ENCODE results near the gene ZWILCH. TPM values are rescaled to one million over a fixed set of nuclear protein-coding genes. Genes with fewer than 3 reads are reported as not detected.

The ZWILCH gene
- total RNA-seq, 1 donor from 2014 or later, result 4.1 TPM

DNA sequence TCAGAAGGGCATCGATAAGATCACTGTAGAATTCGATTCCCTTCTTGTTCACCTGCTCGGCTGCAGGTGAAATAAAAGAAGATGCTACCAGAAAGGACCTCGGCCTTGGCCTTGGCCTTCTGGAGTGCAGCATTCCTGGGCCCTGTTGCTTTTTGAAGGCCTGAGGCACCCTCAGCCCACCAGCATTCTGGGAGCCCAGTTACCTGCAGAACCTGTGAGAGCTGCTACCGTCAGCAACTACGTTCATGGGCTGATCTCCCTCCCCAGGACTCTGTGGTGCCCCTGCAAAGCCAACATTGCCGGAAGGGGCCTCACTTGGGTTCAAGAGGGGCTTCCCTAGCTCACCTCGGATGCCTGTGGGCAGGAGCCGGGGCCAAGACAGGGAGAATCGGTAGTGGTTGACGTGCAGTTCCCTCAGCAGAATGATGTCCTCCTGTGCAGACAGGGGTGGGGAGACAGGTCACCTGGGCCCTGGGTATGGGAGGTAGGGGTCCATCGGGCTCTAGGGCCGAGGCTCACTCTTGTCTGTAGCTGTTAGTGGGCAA lies 58.5 kb downstream of the ZWILCH start:
- no peaks in the 10 kb centered on the region for H3K9me3 ChIP-seq
- H3K27me3 ChIP-seq (ENCODE audit: low read depth), result no peaks in the 10 kb centered on the region
- H3K36me3 ChIP-seq, result no peaks in the 10 kb centered on the region
- H3K4me1 ChIP-seq, result no peaks in the 10 kb centered on the region
- H3K27ac ChIP-seq, result no peak overlapping the region
- H3K4me3 ChIP-seq, result no peak overlapping the region
- DNase-seq (no peak), ATAC-seq (no peak)
- intact Hi-C loops (cut with DNase I), result no loop called here
- no peak for TF ChIP-seq CTCF (IDR thresholded peaks at IDR 0.05)

DNA sequence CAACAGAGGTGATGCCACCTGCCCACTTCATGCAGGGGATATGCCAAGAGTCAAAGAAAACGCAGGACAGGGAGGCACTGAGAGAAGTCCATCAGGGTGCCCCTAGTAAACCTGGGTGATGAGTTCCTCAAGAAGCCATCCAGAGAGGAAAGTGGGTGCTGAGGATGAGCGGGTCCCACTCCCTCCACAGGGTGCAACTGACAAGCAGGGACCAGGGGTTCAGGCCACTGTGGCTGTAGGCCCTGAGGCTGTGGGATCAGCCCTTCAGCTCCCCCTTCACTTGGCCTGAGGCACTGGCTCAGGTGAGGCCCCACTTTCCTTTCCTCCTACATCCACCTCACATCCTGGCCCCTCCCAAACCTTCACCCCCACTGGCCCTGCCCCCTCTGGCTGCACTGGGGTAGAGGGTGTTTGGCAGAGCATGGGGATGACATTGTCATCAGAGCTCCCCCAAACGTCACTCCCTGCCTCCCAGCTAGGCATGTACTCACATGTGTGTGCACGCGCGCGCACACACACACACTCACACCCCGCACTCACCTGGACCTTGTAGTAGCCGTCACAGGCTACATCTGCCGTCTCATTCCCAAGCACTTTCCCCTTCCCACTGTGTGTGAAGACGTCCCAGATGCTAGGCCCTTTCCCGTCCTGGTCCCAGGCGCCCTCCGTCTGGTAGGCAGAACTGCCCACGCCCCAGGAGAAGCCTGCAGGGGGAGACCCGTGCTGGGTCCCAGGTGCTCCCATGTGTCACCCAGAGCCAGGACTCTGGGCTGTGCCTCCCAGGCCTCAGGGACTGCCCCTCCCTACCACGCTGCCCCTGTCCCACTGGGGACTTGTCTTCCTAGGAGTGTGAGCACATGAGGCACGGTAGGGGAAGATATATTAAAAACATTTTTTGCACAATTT lies 59.3 kb downstream of the ZWILCH start:
- intact Hi-C loops (cut with DNase I), result no loop called here
- H3K4me1 ChIP-seq, result no peaks in the 10 kb centered on the region

DNA sequence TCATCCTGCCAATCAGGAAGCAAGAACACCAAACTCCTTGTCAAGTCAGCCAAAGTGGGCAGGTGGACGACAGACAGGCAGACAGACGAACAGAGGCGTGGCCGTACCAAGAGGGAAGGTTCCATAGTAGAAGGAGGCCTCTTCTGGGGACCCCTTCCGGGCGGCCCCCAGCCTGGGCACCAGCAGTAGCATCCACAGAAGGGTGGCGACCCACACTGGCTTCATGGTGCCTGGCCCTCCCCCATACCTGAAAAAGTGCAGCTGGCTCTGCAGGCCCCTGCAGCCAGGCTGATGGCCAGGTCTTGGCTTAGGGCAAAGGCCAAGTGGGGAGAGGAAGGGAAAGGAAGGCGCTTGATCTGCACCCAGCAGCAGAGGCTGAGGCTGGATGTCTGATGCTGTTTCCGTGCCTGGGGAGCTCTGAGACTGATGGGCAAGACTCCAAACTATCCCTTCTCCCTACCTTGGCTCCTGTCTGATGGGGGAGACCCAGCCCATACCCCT lies 60.1 kb downstream of the ZWILCH start:
- Histone ChIP-seq H3K36me3 (no peaks in the 10 kb centered on the region), H3K9me3 (no peaks in the 10 kb centered on the region), H3K27ac (no peak overlapping the region), H3K27me3 (ENCODE audit: low read depth) (no peaks in the 10 kb centered on the region), H3K4me1 (no peaks in the 10 kb centered on the region), H3K4me3 (no peak overlapping the region)
- intact Hi-C loops (cut with DNase I), result no loop called here
- DNase-seq (no peak), ATAC-seq (no peak)
- TF ChIP-seq CTCF (IDR thresholded peaks at IDR 0.05), result no peak

More for the DNA sequence above, 59.3 kb downstream of the ZWILCH start:
- no peak overlapping the region for H3K4me3 ChIP-seq
- no peaks in the 10 kb centered on the region for H3K9me3 ChIP-seq
- H3K27ac ChIP-seq, result no peak overlapping the region
- no peaks in the 10 kb centered on the region for H3K36me3 ChIP-seq
- no peak for TF ChIP-seq CTCF (IDR thresholded peaks at IDR 0.05)
- no peak for DNase-seq
- no peak for ATAC-seq
- H3K27me3 ChIP-seq (ENCODE audit: low read depth), result no peaks in the 10 kb centered on the region

DNA sequence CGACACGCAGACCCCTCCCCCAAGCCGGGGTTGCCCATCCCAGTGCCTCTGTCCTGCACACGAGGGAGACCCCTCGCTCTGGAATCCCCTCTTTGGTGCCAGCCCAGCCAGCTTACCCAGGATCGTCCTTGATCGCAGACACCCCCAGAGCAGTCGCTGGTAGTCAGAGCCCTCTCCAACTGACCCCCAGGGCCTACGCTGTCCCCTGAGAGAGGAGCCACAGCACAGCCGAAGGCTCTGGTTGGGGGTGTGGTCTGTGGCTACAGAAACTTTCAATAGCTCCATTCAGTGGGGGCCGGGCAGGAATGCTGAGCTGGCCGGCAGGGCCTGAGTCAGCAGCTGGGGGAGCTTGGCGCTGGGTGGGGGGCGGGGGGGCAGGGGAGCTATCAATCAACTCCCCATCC lies 60.6 kb downstream of the ZWILCH start, which contains the start of gene LCTL:
Gene LCTL, minus strand, starts transcription at position 258 of the 404 bp plus-strand sequence. CDS start 633 bp downstream, outside the sequence.
- Histone ChIP-seq H3K27me3 (ENCODE audit: low read depth) (no peaks in the 10 kb centered on the region), H3K36me3 (no peaks in the 10 kb centered on the region), H3K4me1 (no peaks in the 10 kb centered on the region), H3K4me3 (no peak within 1 kb of the TSS), H3K27ac (no peak within 1 kb of the TSS), H3K9me3 (no peaks in the 10 kb centered on the region)
- TF ChIP-seq CTCF (IDR thresholded peaks at IDR 0.05), result no peak
- DNase-seq (no peak), ATAC-seq (no peak)
- intact Hi-C loops (cut with DNase I), result no loop called here

GRCh38 chr15:66566963-66567531 lies 61.9 kb downstream of the ZWILCH start:
- H3K27ac ChIP-seq, result no peak overlapping the region
- no peaks in the 10 kb centered on the region for H3K36me3 ChIP-seq
- peak; percentile 66 for ATAC-seq
- TF ChIP-seq CTCF (IDR thresholded peaks at IDR 0.05), result peak; percentile 73
- no peak overlapping the region for H3K4me3 ChIP-seq
- H3K27me3 ChIP-seq (ENCODE audit: low read depth), result no peaks in the 10 kb centered on the region
- H3K9me3 ChIP-seq, result no peaks in the 10 kb centered on the region
- peak; percentile 61 for DNase-seq
- H3K4me1 ChIP-seq, result no peaks in the 10 kb centered on the region
- intact Hi-C loops (cut with DNase I), result no loop called here

All from lower lobe of right lung (tissue), 2 donors.